Panc1 (cell line): Measurements from ENCODE around the gene R3HDM4. TPM values are rescaled to one million over a fixed set of nuclear protein-coding genes. Genes with fewer than 3 reads are reported as not detected.

Experiments
- ATAC-seq: fragments of 200-7000 bp; cut with Tn5 transposase; 2 replicates; pipeline ENCODE4 v1.9.1; 2020; ENCODE audit warnings: mild to moderate bottlenecking, moderate library complexity
- BruUV-seq: library from RNA; stranded (reverse); fragments of 400-500 nt; replicated peaks from 2 replicates; lab custom pipeline; 2021; lab: Mats Ljungman, UMichigan
- CTCF ChIA-PET: fragments of 300-600 bp; sonication (Branson Sonifier 250); formaldehyde crosslinking; loops from one replicate; lab custom pipeline; 2022; ENCODE audit warnings: antibody characterized with exemption; lab: Charles Lee
- POLR2A ChIA-PET: fragments of 300-600 bp; sonication (Branson Sonifier 250); formaldehyde crosslinking; loops from one replicate; lab custom pipeline; 2022; ENCODE audit warnings: antibody characterized with exemption; lab: Charles Lee
- DNase-seq: peaks from one replicate; pipeline ENCODE4 v3.0.0-alpha.2; 2010; ENCODE audit warnings: low read depth, low spot score
- H3K27ac ChIP-seq: 2 replicates; pipeline ENCODE4 v1.5.1; 2011; ENCODE audit warnings: mild to moderate bottlenecking, low read length, inconsistent platforms
- H3K27me3 ChIP-seq: fragments of 200-500 bp; sonication (Bioruptor generic); 2 replicates; pipeline ENCODE4 v1.6.0; 2014; ENCODE audit warnings: low read length, inconsistent platforms; ENCODE audit not compliant: control insufficient read depth, insufficient read depth
- H3K36me3 ChIP-seq: fragments of 200-500 bp; sonication (Bioruptor generic); 2 replicates; pipeline ENCODE4 v1.5.1; 2014; ENCODE audit warnings: inconsistent platforms, mild to moderate bottlenecking, low read length, moderate library complexity; ENCODE audit not compliant: control insufficient read depth, insufficient read depth
- H3K4me1 ChIP-seq: 2 replicates; pipeline ENCODE4 v1.5.1; 2011; ENCODE audit warnings: inconsistent platforms, mild to moderate bottlenecking, low read length, moderate library complexity; ENCODE audit not compliant: control insufficient read depth, insufficient read depth
- H3K4me3 ChIP-seq, 2 experiments: 2 replicates each; pipeline ENCODE4 v1.5.1; 2011 to 2012; ENCODE audit warnings: low read depth in 2 of 2, low read length in 2 of 2, mild to moderate bottlenecking in 2 of 2, inconsistent platforms in 1 of 2, moderate library complexity in 1 of 2
- H3K9me3 ChIP-seq: fragments of 200-500 bp; sonication (Bioruptor generic); 2 replicates; pipeline ENCODE4 v1.5.1; 2014; ENCODE audit warnings: low read depth, mild to moderate bottlenecking, inconsistent platforms, low read length, moderate library complexity; ENCODE audit not compliant: control insufficient read depth, insufficient read depth
- POLR2AphosphoS5 ChIP-seq: IDR thresholded peaks from 2 replicates; pipeline ENCODE4 v1.6.1; 2012; ENCODE audit warnings: mild to moderate bottlenecking, low read depth, low read length, moderate library complexity
- SIN3A ChIP-seq: IDR thresholded peaks from 2 replicates; pipeline ENCODE4 v1.6.1; 2012; ENCODE audit warnings: low read depth, mild to moderate bottlenecking, low read length, moderate library complexity, borderline replicate concordance; ENCODE audit not compliant: insufficient read depth
- TCF7L2 ChIP-seq: IDR thresholded peaks from 2 replicates; pipeline ENCODE4 v1.6.1; 2011; ENCODE audit warnings: mild to moderate bottlenecking, low read depth, low read length, inconsistent platforms
- in situ Hi-C: cut with HindIII; loops from 2 replicates; pipeline ENCODE4 v1.10.0; 2016; ENCODE audit warnings: low sequenced_read_pairs, low pct_unique_long_range_greater_than_20kb
- intact Hi-C: fragments of 100-400 bp; cut with micrococcal nuclease; formaldehyde crosslinking; loops from one replicate; pipeline ENCODE4 v1.10.0; 2022; ENCODE audit not compliant: unreplicated experiment
- total RNA-seq: library from RNA; stranded (reverse); gene quantifications from one replicate; pipeline ENCODE4 v1.2.1, GENCODE V29; 2021; ENCODE audit not compliant: unreplicated experiment
- TF ChIP-seq, protein P1 (sequence below), 2 experiments: IDR thresholded peaks; 2 replicates each; pipeline ENCODE4 v1.6.1; 2011 to 2012; ENCODE audit warnings: low read depth in 2 of 2, control low read depth in 1 of 2, low read length in 1 of 2, mild to moderate bottlenecking in 1 of 2, moderate library complexity in 1 of 2; ENCODE audit not compliant: insufficient read depth in 1 of 2
- TF ChIP-seq, protein P2 (sequence below): fragments of 450-650 bp; IDR thresholded peaks from 2 replicates; pipeline ENCODE4 v1.5.1; 2017; ENCODE audit warnings: mild to moderate bottlenecking

R3HDM4 gene
- total RNA-seq, 1 experiment from 2014 or later, result 43.5 TPM

DNA sequence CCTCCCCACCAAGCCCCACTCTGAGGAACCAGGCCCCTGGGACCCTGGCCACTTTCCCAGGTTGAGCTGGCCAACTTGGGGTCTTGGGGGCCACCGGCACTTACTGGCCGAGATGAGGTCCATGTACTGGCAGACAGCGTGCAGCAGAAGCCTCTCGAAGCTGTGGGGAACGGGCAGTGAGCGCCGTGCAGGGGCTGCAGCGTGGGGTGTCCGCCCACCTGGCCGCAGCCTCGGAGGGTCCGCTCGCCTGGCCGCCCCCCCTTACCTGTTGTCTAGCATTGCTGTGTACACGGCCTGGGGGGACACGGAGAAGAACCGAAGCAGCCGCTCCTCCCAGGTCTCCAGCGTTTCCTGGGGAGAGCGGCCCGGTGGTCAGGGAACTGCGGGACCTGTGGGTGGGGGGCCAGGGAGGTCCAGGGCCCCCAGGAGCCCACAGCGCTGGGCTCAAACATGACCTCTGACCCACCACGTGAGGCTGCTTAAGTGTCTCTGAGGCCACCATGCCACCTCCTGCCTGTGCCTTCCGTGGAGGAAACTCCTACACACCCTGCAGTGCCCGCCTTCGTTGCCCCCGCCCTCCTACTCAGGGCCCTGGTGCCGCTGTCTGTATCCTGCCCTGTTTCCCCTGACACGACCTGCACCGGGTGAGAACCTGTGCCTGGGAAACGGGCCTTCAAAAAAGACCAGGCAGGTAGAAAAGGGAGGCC, 13.5 kb downstream of the R3HDM4 start:
- no peaks in the 10 kb centered on the region for H3K4me1 ChIP-seq
- in situ Hi-C loops, result no loop called here
- DNase-seq, result no peak
- BruUV-seq, result no TSS peak
- TF ChIP-seq, protein P1, sequence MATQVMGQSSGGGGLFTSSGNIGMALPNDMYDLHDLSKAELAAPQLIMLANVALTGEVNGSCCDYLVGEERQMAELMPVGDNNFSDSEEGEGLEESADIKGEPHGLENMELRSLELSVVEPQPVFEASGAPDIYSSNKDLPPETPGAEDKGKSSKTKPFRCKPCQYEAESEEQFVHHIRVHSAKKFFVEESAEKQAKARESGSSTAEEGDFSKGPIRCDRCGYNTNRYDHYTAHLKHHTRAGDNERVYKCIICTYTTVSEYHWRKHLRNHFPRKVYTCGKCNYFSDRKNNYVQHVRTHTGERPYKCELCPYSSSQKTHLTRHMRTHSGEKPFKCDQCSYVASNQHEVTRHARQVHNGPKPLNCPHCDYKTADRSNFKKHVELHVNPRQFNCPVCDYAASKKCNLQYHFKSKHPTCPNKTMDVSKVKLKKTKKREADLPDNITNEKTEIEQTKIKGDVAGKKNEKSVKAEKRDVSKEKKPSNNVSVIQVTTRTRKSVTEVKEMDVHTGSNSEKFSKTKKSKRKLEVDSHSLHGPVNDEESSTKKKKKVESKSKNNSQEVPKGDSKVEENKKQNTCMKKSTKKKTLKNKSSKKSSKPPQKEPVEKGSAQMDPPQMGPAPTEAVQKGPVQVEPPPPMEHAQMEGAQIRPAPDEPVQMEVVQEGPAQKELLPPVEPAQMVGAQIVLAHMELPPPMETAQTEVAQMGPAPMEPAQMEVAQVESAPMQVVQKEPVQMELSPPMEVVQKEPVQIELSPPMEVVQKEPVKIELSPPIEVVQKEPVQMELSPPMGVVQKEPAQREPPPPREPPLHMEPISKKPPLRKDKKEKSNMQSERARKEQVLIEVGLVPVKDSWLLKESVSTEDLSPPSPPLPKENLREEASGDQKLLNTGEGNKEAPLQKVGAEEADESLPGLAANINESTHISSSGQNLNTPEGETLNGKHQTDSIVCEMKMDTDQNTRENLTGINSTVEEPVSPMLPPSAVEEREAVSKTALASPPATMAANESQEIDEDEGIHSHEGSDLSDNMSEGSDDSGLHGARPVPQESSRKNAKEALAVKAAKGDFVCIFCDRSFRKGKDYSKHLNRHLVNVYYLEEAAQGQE (IDR thresholded peaks at IDR 0.05; ENCODE audit: insufficient read depth in 1 of 2, low read depth in 2 of 2, low read length in 1 of 2), result no peak
- TF ChIP-seq, protein P2, sequence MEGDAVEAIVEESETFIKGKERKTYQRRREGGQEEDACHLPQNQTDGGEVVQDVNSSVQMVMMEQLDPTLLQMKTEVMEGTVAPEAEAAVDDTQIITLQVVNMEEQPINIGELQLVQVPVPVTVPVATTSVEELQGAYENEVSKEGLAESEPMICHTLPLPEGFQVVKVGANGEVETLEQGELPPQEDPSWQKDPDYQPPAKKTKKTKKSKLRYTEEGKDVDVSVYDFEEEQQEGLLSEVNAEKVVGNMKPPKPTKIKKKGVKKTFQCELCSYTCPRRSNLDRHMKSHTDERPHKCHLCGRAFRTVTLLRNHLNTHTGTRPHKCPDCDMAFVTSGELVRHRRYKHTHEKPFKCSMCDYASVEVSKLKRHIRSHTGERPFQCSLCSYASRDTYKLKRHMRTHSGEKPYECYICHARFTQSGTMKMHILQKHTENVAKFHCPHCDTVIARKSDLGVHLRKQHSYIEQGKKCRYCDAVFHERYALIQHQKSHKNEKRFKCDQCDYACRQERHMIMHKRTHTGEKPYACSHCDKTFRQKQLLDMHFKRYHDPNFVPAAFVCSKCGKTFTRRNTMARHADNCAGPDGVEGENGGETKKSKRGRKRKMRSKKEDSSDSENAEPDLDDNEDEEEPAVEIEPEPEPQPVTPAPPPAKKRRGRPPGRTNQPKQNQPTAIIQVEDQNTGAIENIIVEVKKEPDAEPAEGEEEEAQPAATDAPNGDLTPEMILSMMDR, result no peak
- no peak for TF ChIP-seq POLR2AphosphoS5
- no peak for TF ChIP-seq SIN3A
- no peak for TF ChIP-seq TCF7L2
- ATAC-seq, result peak; percentile 31; the same call in 1 of the 2 replicates
- no peak overlapping the region for H3K27ac ChIP-seq
- H3K27me3 ChIP-seq, result no peaks in the 10 kb centered on the region
- no peaks in the 10 kb centered on the region for H3K9me3 ChIP-seq
- H3K36me3 ChIP-seq, result no peaks in the 10 kb centered on the region
- ChIA-PET CTCF (no interaction called here), POLR2A (no interaction called here)
- H3K4me3 ChIP-seq, result no peak overlapping the region
- intact Hi-C loops, result no loop called here

DNA sequence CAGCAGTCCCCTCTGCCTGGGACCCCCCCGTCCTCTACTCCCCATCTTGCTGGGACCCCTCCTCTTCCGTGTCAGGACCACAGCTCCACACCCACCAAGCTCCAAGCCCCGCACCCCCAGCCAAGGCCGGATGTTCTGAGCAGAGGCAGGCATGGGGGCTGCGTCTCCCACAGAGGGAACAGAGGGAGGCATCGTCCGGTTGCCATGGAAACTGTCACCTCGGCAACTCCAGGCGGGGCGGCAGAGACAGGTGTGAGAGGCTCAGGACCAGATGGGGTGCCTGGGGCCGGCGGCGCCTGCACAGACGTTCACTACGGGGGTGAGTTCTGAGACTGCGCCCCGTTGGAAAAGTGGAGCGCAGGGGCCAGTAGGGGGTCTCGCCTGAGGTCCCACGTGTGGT, 14.4 kb downstream of the R3HDM4 start:
- no peaks in the 10 kb centered on the region for H3K27me3 ChIP-seq
- DNase-seq (no peak), ATAC-seq (no peak)
- CTCF ChIA-PET, result no interaction called here
- no peaks in the 10 kb centered on the region for H3K9me3 ChIP-seq
- H3K36me3 ChIP-seq, result no peaks in the 10 kb centered on the region
- no peak overlapping the region for H3K4me3 ChIP-seq
- POLR2A ChIA-PET, result interaction anchor here (0.6 kb wide), 1 partner anchor 20 kb away, joined by 4 read pairs; no protein-coding TSS in a partner anchor
- no peak for TF ChIP-seq TCF7L2
- TF ChIP-seq, protein P2, result no peak
- no peak for TF ChIP-seq POLR2AphosphoS5
- TF ChIP-seq, protein P1 (IDR thresholded peaks at IDR 0.05; ENCODE audit: insufficient read depth in 1 of 2, low read depth in 2 of 2, low read length in 1 of 2), result no peak
- TF ChIP-seq SIN3A, result no peak
- in situ Hi-C loops, result no loop called here
- no peak overlapping the region for H3K27ac ChIP-seq
- no TSS peak for BruUV-seq
- no peaks in the 10 kb centered on the region for H3K4me1 ChIP-seq
- intact Hi-C loops, result no loop called here
